Loucy (cell line): ENCODE results near the gene ESRRA.

Source experiments
- EZH2phosphoT487 ChIP-seq: fragments of 200-600 bp; IDR thresholded peaks from 2 replicates; pipeline ENCODE4 v1.6.1; 2018; ENCODE audit warnings: antibody characterized with exemption, mild to moderate bottlenecking, moderate library complexity, borderline replicate concordance
- TF ChIP-seq, protein P1 (sequence below): fragments of 200-600 bp; sonication (generic); conservative IDR thresholded peaks from 2 replicates; pipeline ENCODE4 v1.5.1; 2014; ENCODE audit warnings: mild to moderate bottlenecking, antibody characterized with exemption, low read length

DNA sequence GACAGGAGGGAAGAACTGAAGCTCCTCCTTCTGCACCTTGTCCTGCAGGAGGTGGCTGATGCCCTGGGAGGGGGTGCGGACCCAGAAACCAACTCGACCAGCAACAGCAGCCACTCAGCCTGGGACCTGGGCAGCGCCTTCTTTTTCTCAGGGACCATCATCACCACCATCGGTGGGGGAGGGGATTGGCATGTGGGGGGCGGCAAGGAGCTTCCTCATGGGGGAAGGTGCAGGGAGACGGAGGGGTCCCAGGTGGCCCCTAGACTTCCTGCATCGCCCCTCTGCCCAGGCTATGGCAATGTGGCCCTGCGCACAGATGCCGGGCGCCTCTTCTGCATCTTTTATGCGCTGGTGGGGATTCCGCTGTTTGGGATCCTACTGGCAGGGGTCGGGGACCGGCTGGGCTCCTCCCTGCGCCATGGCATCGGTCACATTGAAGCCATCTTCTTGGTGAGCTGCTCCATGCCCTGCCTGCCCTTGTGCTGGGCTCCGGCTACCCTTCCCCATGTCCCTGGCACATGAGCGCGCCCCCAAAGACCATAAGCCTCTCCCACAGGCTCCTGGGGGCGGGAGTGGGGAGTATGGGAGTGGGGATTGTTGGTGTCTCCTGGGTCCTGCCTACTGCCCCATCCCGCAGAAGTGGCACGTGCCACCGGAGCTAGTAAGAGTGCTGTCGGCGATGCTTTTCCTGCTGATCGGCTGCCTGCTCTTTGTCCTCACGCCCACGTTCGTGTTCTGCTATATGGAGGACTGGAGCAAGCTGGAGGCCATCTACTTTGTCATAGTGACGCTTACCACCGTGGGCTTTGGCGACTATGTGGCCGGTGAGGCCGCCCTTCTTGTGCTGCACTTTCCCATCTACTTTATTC lies 8.3 kb upstream of the ESRRA start:
- TF ChIP-seq EZH2phosphoT487, result no peak
- TF ChIP-seq, protein P1, sequence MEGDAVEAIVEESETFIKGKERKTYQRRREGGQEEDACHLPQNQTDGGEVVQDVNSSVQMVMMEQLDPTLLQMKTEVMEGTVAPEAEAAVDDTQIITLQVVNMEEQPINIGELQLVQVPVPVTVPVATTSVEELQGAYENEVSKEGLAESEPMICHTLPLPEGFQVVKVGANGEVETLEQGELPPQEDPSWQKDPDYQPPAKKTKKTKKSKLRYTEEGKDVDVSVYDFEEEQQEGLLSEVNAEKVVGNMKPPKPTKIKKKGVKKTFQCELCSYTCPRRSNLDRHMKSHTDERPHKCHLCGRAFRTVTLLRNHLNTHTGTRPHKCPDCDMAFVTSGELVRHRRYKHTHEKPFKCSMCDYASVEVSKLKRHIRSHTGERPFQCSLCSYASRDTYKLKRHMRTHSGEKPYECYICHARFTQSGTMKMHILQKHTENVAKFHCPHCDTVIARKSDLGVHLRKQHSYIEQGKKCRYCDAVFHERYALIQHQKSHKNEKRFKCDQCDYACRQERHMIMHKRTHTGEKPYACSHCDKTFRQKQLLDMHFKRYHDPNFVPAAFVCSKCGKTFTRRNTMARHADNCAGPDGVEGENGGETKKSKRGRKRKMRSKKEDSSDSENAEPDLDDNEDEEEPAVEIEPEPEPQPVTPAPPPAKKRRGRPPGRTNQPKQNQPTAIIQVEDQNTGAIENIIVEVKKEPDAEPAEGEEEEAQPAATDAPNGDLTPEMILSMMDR, result no peak
